ENCODE results near the gene RNF113B. TPM values are rescaled to one million over a fixed set of nuclear protein-coding genes. Genes with fewer than 3 reads are reported as not detected.

The RNF113B gene
- total and polyA plus RNA-seq, 2 experiments from 2014 or later, result 0.19 TPM; not detected in 1

GRCh38 chr13:98150832-98151479 is 26.1 kb downstream of the RNF113B start:
- TF ChIP-seq, protein P1, sequence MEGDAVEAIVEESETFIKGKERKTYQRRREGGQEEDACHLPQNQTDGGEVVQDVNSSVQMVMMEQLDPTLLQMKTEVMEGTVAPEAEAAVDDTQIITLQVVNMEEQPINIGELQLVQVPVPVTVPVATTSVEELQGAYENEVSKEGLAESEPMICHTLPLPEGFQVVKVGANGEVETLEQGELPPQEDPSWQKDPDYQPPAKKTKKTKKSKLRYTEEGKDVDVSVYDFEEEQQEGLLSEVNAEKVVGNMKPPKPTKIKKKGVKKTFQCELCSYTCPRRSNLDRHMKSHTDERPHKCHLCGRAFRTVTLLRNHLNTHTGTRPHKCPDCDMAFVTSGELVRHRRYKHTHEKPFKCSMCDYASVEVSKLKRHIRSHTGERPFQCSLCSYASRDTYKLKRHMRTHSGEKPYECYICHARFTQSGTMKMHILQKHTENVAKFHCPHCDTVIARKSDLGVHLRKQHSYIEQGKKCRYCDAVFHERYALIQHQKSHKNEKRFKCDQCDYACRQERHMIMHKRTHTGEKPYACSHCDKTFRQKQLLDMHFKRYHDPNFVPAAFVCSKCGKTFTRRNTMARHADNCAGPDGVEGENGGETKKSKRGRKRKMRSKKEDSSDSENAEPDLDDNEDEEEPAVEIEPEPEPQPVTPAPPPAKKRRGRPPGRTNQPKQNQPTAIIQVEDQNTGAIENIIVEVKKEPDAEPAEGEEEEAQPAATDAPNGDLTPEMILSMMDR (conservative IDR thresholded peaks at IDR 0.05; ENCODE audit: low read depth in 2 of 2), result no peak
- TF ChIP-seq POLR2AphosphoS5 (IDR thresholded peaks at IDR 0.05; ENCODE audit: low read depth), result no peak
- TF ChIP-seq, protein P2, sequence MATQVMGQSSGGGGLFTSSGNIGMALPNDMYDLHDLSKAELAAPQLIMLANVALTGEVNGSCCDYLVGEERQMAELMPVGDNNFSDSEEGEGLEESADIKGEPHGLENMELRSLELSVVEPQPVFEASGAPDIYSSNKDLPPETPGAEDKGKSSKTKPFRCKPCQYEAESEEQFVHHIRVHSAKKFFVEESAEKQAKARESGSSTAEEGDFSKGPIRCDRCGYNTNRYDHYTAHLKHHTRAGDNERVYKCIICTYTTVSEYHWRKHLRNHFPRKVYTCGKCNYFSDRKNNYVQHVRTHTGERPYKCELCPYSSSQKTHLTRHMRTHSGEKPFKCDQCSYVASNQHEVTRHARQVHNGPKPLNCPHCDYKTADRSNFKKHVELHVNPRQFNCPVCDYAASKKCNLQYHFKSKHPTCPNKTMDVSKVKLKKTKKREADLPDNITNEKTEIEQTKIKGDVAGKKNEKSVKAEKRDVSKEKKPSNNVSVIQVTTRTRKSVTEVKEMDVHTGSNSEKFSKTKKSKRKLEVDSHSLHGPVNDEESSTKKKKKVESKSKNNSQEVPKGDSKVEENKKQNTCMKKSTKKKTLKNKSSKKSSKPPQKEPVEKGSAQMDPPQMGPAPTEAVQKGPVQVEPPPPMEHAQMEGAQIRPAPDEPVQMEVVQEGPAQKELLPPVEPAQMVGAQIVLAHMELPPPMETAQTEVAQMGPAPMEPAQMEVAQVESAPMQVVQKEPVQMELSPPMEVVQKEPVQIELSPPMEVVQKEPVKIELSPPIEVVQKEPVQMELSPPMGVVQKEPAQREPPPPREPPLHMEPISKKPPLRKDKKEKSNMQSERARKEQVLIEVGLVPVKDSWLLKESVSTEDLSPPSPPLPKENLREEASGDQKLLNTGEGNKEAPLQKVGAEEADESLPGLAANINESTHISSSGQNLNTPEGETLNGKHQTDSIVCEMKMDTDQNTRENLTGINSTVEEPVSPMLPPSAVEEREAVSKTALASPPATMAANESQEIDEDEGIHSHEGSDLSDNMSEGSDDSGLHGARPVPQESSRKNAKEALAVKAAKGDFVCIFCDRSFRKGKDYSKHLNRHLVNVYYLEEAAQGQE (IDR thresholded peaks at IDR 0.05; ENCODE audit: unreplicated experiment), result no peak
- TF ChIP-seq, protein P3, sequence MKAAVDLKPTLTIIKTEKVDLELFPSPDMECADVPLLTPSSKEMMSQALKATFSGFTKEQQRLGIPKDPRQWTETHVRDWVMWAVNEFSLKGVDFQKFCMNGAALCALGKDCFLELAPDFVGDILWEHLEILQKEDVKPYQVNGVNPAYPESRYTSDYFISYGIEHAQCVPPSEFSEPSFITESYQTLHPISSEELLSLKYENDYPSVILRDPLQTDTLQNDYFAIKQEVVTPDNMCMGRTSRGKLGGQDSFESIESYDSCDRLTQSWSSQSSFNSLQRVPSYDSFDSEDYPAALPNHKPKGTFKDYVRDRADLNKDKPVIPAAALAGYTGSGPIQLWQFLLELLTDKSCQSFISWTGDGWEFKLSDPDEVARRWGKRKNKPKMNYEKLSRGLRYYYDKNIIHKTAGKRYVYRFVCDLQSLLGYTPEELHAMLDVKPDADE (IDR thresholded peaks at IDR 0.05), result no peak
- no peak for TF ChIP-seq EZH2phosphoT487 (IDR thresholded peaks at IDR 0.05; ENCODE audit: unreplicated experiment)
- no peak for TF ChIP-seq JUNB (IDR thresholded peaks at IDR 0.05; ENCODE audit: unreplicated experiment)
- TF ChIP-seq ZNF114 (CRISPR knock-in tag; IDR thresholded peaks at IDR 0.05), result no peak
- no peak for TF ChIP-seq ZNF331 (CRISPR knock-in tag; IDR thresholded peaks at IDR 0.05; ENCODE audit: low read depth)
- TF ChIP-seq CREB1 (CRISPR knock-in tag; IDR thresholded peaks at IDR 0.05; ENCODE audit: low read depth), result no peak
- no peak for TF ChIP-seq EZH2 (IDR thresholded peaks at IDR 0.05; ENCODE audit: low read depth, unreplicated experiment)
- Histone ChIP-seq H2AFZ (no peak overlapping the region), H3K36me3 (ENCODE audit: insufficient read depth) (no peaks in the 10 kb centered on the region), H3K4me2 (no peak overlapping the region), H3K27ac (ENCODE audit: low read depth) (no peak overlapping the region), H3K4me3 (no peak overlapping the region), H3K27me3 (ENCODE audit: insufficient read depth) (no peaks in the 10 kb centered on the region), H3K4me1 (ENCODE audit: insufficient read depth) (no peaks in the 10 kb centered on the region; the same call in 1 of the 2 replicates), H4K20me1 (replicated peaks; ENCODE audit: insufficient read depth) (peaks cover 19% of the 10 kb centered on the region; the same call in 1 of the 2 replicates), H3K79me2 (replicated peaks; ENCODE audit: insufficient read depth) (peaks cover 94% of the 10 kb centered on the region), H3F3A (replicated peaks; ENCODE audit: low read depth) (no peaks in the 10 kb centered on the region), H3K9me2 (ENCODE audit: insufficient read depth) (no peaks in the 10 kb centered on the region)
- H3K27me3 Mint-ChIP-seq (ENCODE audit: insufficient read depth, low read depth, poor library complexity), result peaks cover 3% of the 10 kb centered on the region
- H3K4me1 Mint-ChIP-seq, result peaks cover 14% of the 10 kb centered on the region; the same call in 2 of the 3 replicates
- DNase-seq (ENCODE audit: low spot score) (no peak), ATAC-seq (no peak)
- H3K36me3 Mint-ChIP-seq (ENCODE audit: low read depth), result peaks cover 15% of the 10 kb centered on the region
- no peaks in the 10 kb centered on the region for H3K9me3 Mint-ChIP-seq
- H3K4me3 Mint-ChIP-seq, result no peak overlapping the region
- no peak overlapping the region for H3K27ac Mint-ChIP-seq
